Measurements from ENCODE around the gene CDK17. TPM values are rescaled to one million over a fixed set of nuclear protein-coding genes. Genes with fewer than 3 reads are reported as not detected.
"Not testable (repeated sequence)": the region's sequence is repeated elsewhere in the genome, so short reads cannot be mapped to it uniquely, and the experiment has no call there.

The CDK17 gene
- total RNA-seq, 2 donors from 2014 or later = 36.2 to 39.9 TPM

DNA sequence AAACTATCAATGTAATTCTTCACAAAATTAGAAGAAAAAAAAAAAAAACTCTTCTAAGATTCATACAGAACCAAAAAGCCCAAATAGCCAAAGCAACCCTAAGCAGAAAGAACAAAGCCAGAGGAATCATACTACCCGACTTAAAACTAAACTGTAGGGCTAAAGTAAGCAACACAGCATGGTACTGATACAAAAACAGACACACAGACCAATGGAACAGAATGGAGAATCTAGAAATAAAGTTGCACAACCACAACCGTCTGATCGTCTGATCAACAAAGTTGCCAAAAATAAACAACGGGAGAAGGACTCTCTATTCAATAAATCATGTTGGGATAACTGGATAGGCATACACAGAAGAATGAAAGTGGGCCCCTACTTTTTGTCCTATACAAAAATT, 16.9 kb downstream of the CDK17 start:
- H3K36me3 Mint-ChIP-seq (ENCODE audit: low read depth) = peaks cover 19% of the 10 kb centered on the region
- no peak overlapping the region for H3K4me3 Mint-ChIP-seq

GRCh38 chr12:96379743-96380142, 20.5 kb downstream of the CDK17 start:
- H3K27me3 ChIP-seq (ENCODE audit: control insufficient read depth, insufficient read depth, low read length, poor library complexity, severe bottlenecking); H3K27me3 Mint-ChIP-seq (ENCODE audit: insufficient read depth); H3K27ac ChIP-seq (ENCODE audit: low read depth, low read length); H3K36me3 ChIP-seq (ENCODE audit: control insufficient read depth, insufficient read depth, low read length); H3K9ac ChIP-seq (ENCODE audit: extremely low read depth, low read length, poor library complexity, severe bottlenecking); H3K4me3 ChIP-seq (ENCODE audit: low read length); H3K4me1 ChIP-seq (ENCODE audit: control insufficient read depth, insufficient read depth, low read length); DNase-seq; H3K27ac Mint-ChIP-seq; H3K4me3 Mint-ChIP-seq: not testable (repeated sequence)
- H3K9me3 Mint-ChIP-seq = peaks cover 35% of the 10 kb centered on the region
- H3K36me3 Mint-ChIP-seq (ENCODE audit: low read depth) = peaks cover 22% of the 10 kb centered on the region
- H3K9me3 ChIP-seq (ENCODE audit: control insufficient read depth, low read length) = peaks cover 34% of the 10 kb centered on the region
- H3K4me1 Mint-ChIP-seq = peaks cover 21% of the 10 kb centered on the region
- 92 to 94% methylated on average over 4 of the region's 4 CpGs for WGBS, 2 experiments (ENCODE audit: insufficient coverage in 1 of 2, insufficient read length in 1 of 2)

More for the DNA sequence above, 16.9 kb downstream of the CDK17 start:
- peaks cover 29% of the 10 kb centered on the region for H3K9me3 ChIP-seq (ENCODE audit: control insufficient read depth, low read length)
- H3K36me3 ChIP-seq (ENCODE audit: control insufficient read depth, insufficient read depth, low read length) = peaks cover 3% of the 10 kb centered on the region
- 83 to 87% methylated on average over 1 to 4 of the region's 4 CpGs for WGBS, 2 experiments (ENCODE audit: insufficient coverage in 1 of 2, insufficient read length in 1 of 2)
- no peaks in the 10 kb centered on the region for H3K27me3 ChIP-seq (ENCODE audit: control insufficient read depth, insufficient read depth, low read length, poor library complexity, severe bottlenecking)
- no peak overlapping the region for H3K27ac ChIP-seq (ENCODE audit: low read depth, low read length)
- H3K9ac ChIP-seq (ENCODE audit: extremely low read depth, low read length, poor library complexity, severe bottlenecking) = no peak overlapping the region
- TF ChIP-seq, protein P1, sequence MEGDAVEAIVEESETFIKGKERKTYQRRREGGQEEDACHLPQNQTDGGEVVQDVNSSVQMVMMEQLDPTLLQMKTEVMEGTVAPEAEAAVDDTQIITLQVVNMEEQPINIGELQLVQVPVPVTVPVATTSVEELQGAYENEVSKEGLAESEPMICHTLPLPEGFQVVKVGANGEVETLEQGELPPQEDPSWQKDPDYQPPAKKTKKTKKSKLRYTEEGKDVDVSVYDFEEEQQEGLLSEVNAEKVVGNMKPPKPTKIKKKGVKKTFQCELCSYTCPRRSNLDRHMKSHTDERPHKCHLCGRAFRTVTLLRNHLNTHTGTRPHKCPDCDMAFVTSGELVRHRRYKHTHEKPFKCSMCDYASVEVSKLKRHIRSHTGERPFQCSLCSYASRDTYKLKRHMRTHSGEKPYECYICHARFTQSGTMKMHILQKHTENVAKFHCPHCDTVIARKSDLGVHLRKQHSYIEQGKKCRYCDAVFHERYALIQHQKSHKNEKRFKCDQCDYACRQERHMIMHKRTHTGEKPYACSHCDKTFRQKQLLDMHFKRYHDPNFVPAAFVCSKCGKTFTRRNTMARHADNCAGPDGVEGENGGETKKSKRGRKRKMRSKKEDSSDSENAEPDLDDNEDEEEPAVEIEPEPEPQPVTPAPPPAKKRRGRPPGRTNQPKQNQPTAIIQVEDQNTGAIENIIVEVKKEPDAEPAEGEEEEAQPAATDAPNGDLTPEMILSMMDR (conservative IDR thresholded peaks at IDR 0.05) = no peak
- H3K4me3 ChIP-seq (ENCODE audit: low read length) = no peak overlapping the region
- no peaks in the 10 kb centered on the region for H3K27me3 Mint-ChIP-seq (ENCODE audit: insufficient read depth)
- H3K4me1 Mint-ChIP-seq = peaks cover 3% of the 10 kb centered on the region
- DNase-seq = no peak
- H3K9me3 Mint-ChIP-seq = peaks cover 31% of the 10 kb centered on the region
- no peaks in the 10 kb centered on the region for H3K4me1 ChIP-seq (ENCODE audit: control insufficient read depth, insufficient read depth, low read length)
- no peak overlapping the region for H3K27ac Mint-ChIP-seq

DNA sequence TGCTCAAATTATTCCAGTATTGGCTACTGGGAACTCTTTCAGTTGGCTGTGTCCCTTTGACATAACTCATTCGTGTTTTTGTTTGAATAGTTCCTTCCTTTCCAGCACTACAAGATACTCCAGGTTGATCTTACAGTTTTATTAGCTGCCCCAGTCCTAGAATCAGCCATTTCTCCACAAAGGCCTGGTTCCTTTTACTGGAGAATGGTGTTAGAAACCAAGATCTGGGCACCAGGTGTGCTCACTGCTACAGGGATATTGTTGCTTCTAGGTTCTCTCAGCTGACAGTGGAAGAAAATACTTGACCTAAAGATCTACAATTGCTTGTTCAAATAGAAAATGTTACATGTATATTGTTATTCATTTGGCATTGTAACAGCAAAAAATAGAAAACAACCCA, 21.9 kb downstream of the CDK17 start:
- DNase-seq = no peak
- Histone ChIP-seq H3K36me3 (ENCODE audit: control insufficient read depth, insufficient read depth, low read length) (no peaks in the 10 kb centered on the region), H3K27me3 (ENCODE audit: control insufficient read depth, insufficient read depth, low read length, poor library complexity, severe bottlenecking) (no peaks in the 10 kb centered on the region), H3K9me3 (ENCODE audit: control insufficient read depth, low read length) (peaks cover 26% of the 10 kb centered on the region), H3K27ac (ENCODE audit: low read depth, low read length) (no peak overlapping the region), H3K9ac (ENCODE audit: extremely low read depth, low read length, poor library complexity, severe bottlenecking) (no peak overlapping the region), H3K4me1 (ENCODE audit: control insufficient read depth, insufficient read depth, low read length) (peaks cover 4% of the 10 kb centered on the region), H3K4me3 (ENCODE audit: low read length) (no peak overlapping the region)
- peaks cover 22% of the 10 kb centered on the region for H3K36me3 Mint-ChIP-seq (ENCODE audit: low read depth)
- no peaks in the 10 kb centered on the region for H3K27me3 Mint-ChIP-seq (ENCODE audit: insufficient read depth)
- peaks cover 35% of the 10 kb centered on the region for H3K9me3 Mint-ChIP-seq
- H3K4me1 Mint-ChIP-seq = peaks cover 30% of the 10 kb centered on the region
- TF ChIP-seq, protein P1 (conservative IDR thresholded peaks at IDR 0.05) = no peak
- 90 to 96% methylated on average over 1 of the region's 1 CpG for WGBS, 2 experiments (ENCODE audit: insufficient coverage in 1 of 2, insufficient read length in 1 of 2)
- no peak overlapping the region for H3K4me3 Mint-ChIP-seq
- H3K27ac Mint-ChIP-seq = no peak overlapping the region

GRCh38 chr12:96376865-96377264, 23.4 kb downstream of the CDK17 start:
- Mint-ChIP-seq H3K36me3 (ENCODE audit: low read depth) (peaks cover 14% of the 10 kb centered on the region), H3K27me3 (ENCODE audit: insufficient read depth) (no peaks in the 10 kb centered on the region), H3K4me3 (no peak overlapping the region), H3K27ac (no peak overlapping the region), H3K9me3 (peaks cover 23% of the 10 kb centered on the region), H3K4me1 (peaks cover 41% of the 10 kb centered on the region)
- DNase-seq = no peak
- H3K9ac ChIP-seq (ENCODE audit: extremely low read depth, low read length, poor library complexity, severe bottlenecking) = no peak overlapping the region
- peaks cover 10% of the 10 kb centered on the region for H3K4me1 ChIP-seq (ENCODE audit: control insufficient read depth, insufficient read depth, low read length)
- H3K9me3 ChIP-seq (ENCODE audit: control insufficient read depth, low read length) = peaks cover 17% of the 10 kb centered on the region
- no peaks in the 10 kb centered on the region for H3K36me3 ChIP-seq (ENCODE audit: control insufficient read depth, insufficient read depth, low read length)
- TF ChIP-seq, protein P1 (conservative IDR thresholded peaks at IDR 0.05) = no peak
- H3K4me3 ChIP-seq (ENCODE audit: low read length) = no peak overlapping the region
- H3K27ac ChIP-seq (ENCODE audit: low read depth, low read length) = no peak overlapping the region
- H3K27me3 ChIP-seq (ENCODE audit: control insufficient read depth, insufficient read depth, low read length, poor library complexity, severe bottlenecking) = no peaks in the 10 kb centered on the region

All from endodermal cell (in vitro differentiated cells).